HG03095 (cell line): ENCODE results near the gene C4orf50.

Experiments
- ATAC-seq: cut with Tn5 transposase; IDR thresholded peaks from one replicate; pipeline ENCODE4 v1.9.1; 2021; ENCODE audit warnings: moderate library complexity; ENCODE audit not compliant: unreplicated experiment

Gene C4orf50

GRCh38 chr4:5925419-5926200 is 92.6 kb downstream of the C4orf50 start:
- ATAC-seq, result no peak

GRCh38 chr4:5924461-5925125 is 93.6 kb downstream of the C4orf50 start:
- no peak for ATAC-seq

- ATAC-seq, result no peak
Observed at GRCh38 chr4:5923376-5923775, 94.9 kb downstream of the C4orf50 start.

- no peak for ATAC-seq
Observed at GRCh38 chr4:5922556-5922955, 95.7 kb downstream of the C4orf50 start.

GRCh38 chr4:5921981-5922380 is 96.2 kb downstream of the C4orf50 start:
- ATAC-seq, result no peak

- ATAC-seq, result no peak
Observed at GRCh38 chr4:5921101-5921980, 96.9 kb downstream of the C4orf50 start.

GRCh38 chr4:5919571-5919970 is 98.7 kb downstream of the C4orf50 start:
- no peak for ATAC-seq

GRCh38 chr4:5919044-5919443 is 99.2 kb downstream of the C4orf50 start:
- ATAC-seq, result no peak

GRCh38 chr4:5918331-5918985 is 99.8 kb downstream of the C4orf50 start:
- ATAC-seq, result no peak

GRCh38 chr4:5917672-5918071 is 100.6 kb downstream of the C4orf50 start:
- no peak for ATAC-seq

- no peak for ATAC-seq
Observed at GRCh38 chr4:5916229-5916628, 102.0 kb downstream of the C4orf50 start.

GRCh38 chr4:5913454-5913853 is 104.8 kb downstream of the C4orf50 start:
- ATAC-seq, result no peak

- no peak for ATAC-seq
Observed at GRCh38 chr4:5912614-5913019, 105.6 kb downstream of the C4orf50 start.

GRCh38 chr4:5908876-5909427 is 109.3 kb downstream of the C4orf50 start:
- no peak for ATAC-seq

- ATAC-seq, result no peak
Observed at GRCh38 chr4:5906191-5906590, 112.0 kb downstream of the C4orf50 start.

GRCh38 chr4:5905714-5906113 is 112.5 kb downstream of the C4orf50 start:
- no peak for ATAC-seq

- ATAC-seq, result no peak
Observed at GRCh38 chr4:5900844-5901243, 117.4 kb downstream of the C4orf50 start.

GRCh38 chr4:5899881-5900280 is 118.3 kb downstream of the C4orf50 start:
- no peak for ATAC-seq

GRCh38 chr4:5899396-5899795 is 118.8 kb downstream of the C4orf50 start:
- no peak for ATAC-seq

- ATAC-seq, result no peak
Observed at GRCh38 chr4:5897674-5898073, 120.6 kb downstream of the C4orf50 start.

GRCh38 chr4:5895287-5895686 is 122.9 kb downstream of the C4orf50 start:
- no peak for ATAC-seq
